Mesenchymal stem cell (in vitro differentiated cells and primary cell): Measurements from ENCODE around the gene TNRC6C.
"Not testable (repeated sequence)": the region's sequence is repeated elsewhere in the genome, so short reads cannot be mapped to it uniquely, and the experiment has no call there.

Source experiments
- DNase-seq: peaks from one replicate; pipeline ENCODE4 v3.0.0-alpha.2; 2013
- H2AFZ ChIP-seq: one replicate; pipeline ENCODE4 v1.6.1; 2013; ENCODE audit warnings: low read depth, mild to moderate bottlenecking, control low read depth, inconsistent platforms, low read length, moderate library complexity
- H2AK5ac ChIP-seq: 2 replicates; pipeline ENCODE4 v1.6.1; 2013; ENCODE audit warnings: low read length, moderate library complexity, mild to moderate bottlenecking, inconsistent platforms; ENCODE audit not compliant: severe bottlenecking
- H2BK120ac ChIP-seq: one replicate; pipeline ENCODE4 v1.6.1; 2013; ENCODE audit warnings: low read depth, mild to moderate bottlenecking, inconsistent platforms, low read length, moderate library complexity
- H2BK12ac ChIP-seq, 2 experiments: one replicate each; pipeline ENCODE4 v1.6.1; 2013; ENCODE audit warnings: inconsistent platforms in 2 of 2, low read length in 2 of 2, mild to moderate bottlenecking in 2 of 2, moderate library complexity in 2 of 2, control low read depth in 1 of 2
- H2BK15ac ChIP-seq: one replicate; pipeline ENCODE4 v1.6.1; 2013; ENCODE audit warnings: mild to moderate bottlenecking, low read depth, inconsistent platforms; ENCODE audit not compliant: poor library complexity, severe bottlenecking
- H2BK5ac ChIP-seq: 2 replicates; pipeline ENCODE4 v1.6.1; 2013; ENCODE audit warnings: low read depth, mild to moderate bottlenecking, low read length, control low read depth, inconsistent platforms; ENCODE audit not compliant: poor library complexity, severe bottlenecking
- H3K14ac ChIP-seq, 2 experiments: one replicate each; pipeline ENCODE4 v1.6.1; 2013; ENCODE audit warnings: inconsistent platforms in 2 of 2, low read length in 2 of 2, control low read depth in 1 of 2, mild to moderate bottlenecking in 1 of 2, moderate library complexity in 1 of 2
- H3K18ac ChIP-seq, 2 experiments: one replicate each; pipeline ENCODE4 v1.6.1; 2013; ENCODE audit warnings: inconsistent platforms in 2 of 2, low read length in 2 of 2, control low read depth in 1 of 2, low read depth in 1 of 2, mild to moderate bottlenecking in 1 of 2
- H3K23ac ChIP-seq, 2 experiments: one replicate each; pipeline ENCODE4 v1.6.1; 2013; ENCODE audit warnings: inconsistent platforms in 2 of 2, low read length in 2 of 2, mild to moderate bottlenecking in 2 of 2, moderate library complexity in 2 of 2, control low read depth in 1 of 2
- H3K27ac ChIP-seq: 2 replicates; pipeline ENCODE4 v1.5.1; 2013; ENCODE audit warnings: mild to moderate bottlenecking, moderate library complexity, low read length, control low read depth, inconsistent platforms; ENCODE audit not compliant: poor library complexity, severe bottlenecking
- H3K27me3 ChIP-seq, 2 experiments: 2 replicates each; pipeline versions ENCODE4 v1.6.1 to v1.7.0; 2013; ENCODE audit warnings: low read length in 2 of 2, mild to moderate bottlenecking in 2 of 2, moderate library complexity in 2 of 2, control low read depth in 1 of 2, inconsistent platforms in 1 of 2; ENCODE audit not compliant: control insufficient read depth in 1 of 2, insufficient read depth in 1 of 2
- H3K36me3 ChIP-seq, 2 experiments: 2 replicates each; pipeline versions ENCODE4 v1.6.1 to v1.7.0; 2013; ENCODE audit warnings: low read length in 2 of 2, control low read depth in 1 of 2, inconsistent platforms in 1 of 2, low read depth in 1 of 2, mild to moderate bottlenecking in 1 of 2; ENCODE audit not compliant: insufficient read depth in 2 of 2, control insufficient read depth in 1 of 2
- H3K4ac ChIP-seq, 2 experiments: one replicate each; pipeline ENCODE4 v1.6.1; 2013; ENCODE audit warnings: inconsistent platforms in 2 of 2, low read length in 2 of 2, mild to moderate bottlenecking in 2 of 2, moderate library complexity in 2 of 2, control low read depth in 1 of 2, low read depth in 1 of 2
- H3K4me1 ChIP-seq: 2 replicates; pipeline ENCODE4 v1.6.1; 2013; ENCODE audit warnings: low read depth, low read length, control low read depth; ENCODE audit not compliant: control insufficient read depth, insufficient read depth
- H3K4me2 ChIP-seq: 2 replicates; pipeline ENCODE4 v1.6.1; 2013; ENCODE audit warnings: low read length, mild to moderate bottlenecking, inconsistent platforms; ENCODE audit not compliant: poor library complexity, severe bottlenecking
- H3K4me3 ChIP-seq, 2 experiments: 2 replicates each; pipeline versions ENCODE4 v1.5.1 to v1.7.0; 2013; ENCODE audit warnings: low read length in 2 of 2, mild to moderate bottlenecking in 2 of 2, control low read depth in 1 of 2, low read depth in 1 of 2; ENCODE audit not compliant: insufficient read depth in 1 of 2
- H3K79me1 ChIP-seq: replicated peaks from 2 replicates; pipeline ENCODE4 v1.6.1; 2013; ENCODE audit warnings: mild to moderate bottlenecking, control low read depth, low read length, inconsistent platforms; ENCODE audit not compliant: poor library complexity, severe bottlenecking
- H3K9ac ChIP-seq: 2 replicates; pipeline ENCODE4 v1.7.0; 2013; ENCODE audit warnings: mild to moderate bottlenecking, low read length, moderate library complexity
- H3K9me3 ChIP-seq: 2 replicates; pipeline ENCODE4 v1.7.0; 2013; ENCODE audit warnings: mild to moderate bottlenecking, low read length; ENCODE audit not compliant: control insufficient read depth
- H4K8ac ChIP-seq: one replicate; pipeline ENCODE4 v1.6.1; 2013; ENCODE audit warnings: inconsistent platforms, mild to moderate bottlenecking, low read length, moderate library complexity
- H4K91ac ChIP-seq: one replicate; pipeline ENCODE4 v1.6.1; 2013; ENCODE audit warnings: mild to moderate bottlenecking, low read length, inconsistent platforms
- WGBS: methylation state at CpG from one replicate; pipeline ENCODE4 v1.1.7; 2013; ENCODE audit warnings: mixed read lengths; 5-methylcytosine and 5-hydroxymethylcytosine counted together

TNRC6C gene

DNA sequence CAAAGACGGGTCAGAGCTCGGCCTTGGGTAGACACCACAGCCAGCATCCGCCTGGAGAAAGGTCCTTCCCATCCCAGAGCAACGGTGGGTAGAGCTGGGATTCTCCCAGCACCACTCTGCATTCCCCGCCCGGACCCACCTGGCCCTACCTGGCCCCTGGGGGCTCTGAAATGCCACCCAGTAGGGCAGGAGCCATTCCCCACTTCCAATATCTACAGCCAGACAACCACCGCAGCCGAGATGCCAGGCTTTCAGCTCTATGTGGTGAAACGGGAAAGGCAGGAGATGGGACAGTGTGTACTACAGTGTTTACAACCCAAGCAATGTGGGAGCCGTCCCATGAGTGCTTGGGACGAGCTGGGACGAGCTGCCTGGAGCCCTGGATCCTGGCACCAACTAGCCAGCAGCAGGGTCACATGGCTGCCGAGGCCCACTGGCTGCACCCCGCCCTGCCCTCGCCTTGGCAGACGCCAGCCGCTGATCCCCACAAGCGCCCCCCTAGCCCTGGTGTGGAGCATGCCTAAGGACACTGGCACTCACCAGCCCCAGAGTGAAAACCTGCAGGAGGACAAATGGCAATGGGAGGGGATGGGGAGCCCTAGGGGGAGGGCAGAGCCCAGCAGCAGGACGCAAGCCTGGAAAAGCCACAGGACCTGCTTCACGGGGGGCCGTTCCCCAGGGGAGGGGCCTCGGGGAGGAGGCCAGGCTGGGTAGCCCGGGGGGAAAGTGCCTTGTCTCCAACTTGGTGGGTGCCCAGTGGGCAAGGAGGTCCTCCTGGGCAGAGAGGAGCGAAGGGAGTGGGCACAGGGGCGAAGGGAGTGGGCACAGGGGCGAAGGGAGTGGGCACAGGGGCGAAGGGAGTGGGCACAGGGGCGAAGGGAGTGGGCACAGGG, 156.6 kb downstream of the TNRC6C start:
- H2BK5ac ChIP-seq = no peak overlapping the region
- no peak overlapping the region for H4K91ac ChIP-seq
- DNase-seq = no peak
- H3K4ac ChIP-seq = no peak overlapping the region
- peak overlapping the region; percentile 49 for H2BK15ac ChIP-seq
- H3K27me3 ChIP-seq = peaks cover 0 to 48% of the 10 kb centered on the region in 2 experiments
- H3K79me1 ChIP-seq = peaks cover 2% of the 10 kb centered on the region
- H2AFZ ChIP-seq = no peak overlapping the region
- H3K9ac ChIP-seq = no peak overlapping the region
- no peak overlapping the region for H2BK12ac ChIP-seq
- WGBS = 96% methylated on average over 23 of the region's 28 CpGs
- no peaks in the 10 kb centered on the region for H3K9me3 ChIP-seq
- peaks cover 0 to 75% of the 10 kb centered on the region in 2 experiments for H3K36me3 ChIP-seq
- H3K4me2 ChIP-seq = no peak overlapping the region
- no peak overlapping the region for H3K18ac ChIP-seq
- H3K23ac ChIP-seq = no peak overlapping the region
- peaks cover 9% of the 10 kb centered on the region for H3K4me1 ChIP-seq
- no peak overlapping the region for H3K27ac ChIP-seq
- H2BK120ac ChIP-seq = no peak overlapping the region
- no peak overlapping the region for H3K14ac ChIP-seq
- H3K4me3 ChIP-seq = no peak overlapping the region
- H4K8ac ChIP-seq = no peak overlapping the region
- no peak overlapping the region for H2AK5ac ChIP-seq

DNA sequence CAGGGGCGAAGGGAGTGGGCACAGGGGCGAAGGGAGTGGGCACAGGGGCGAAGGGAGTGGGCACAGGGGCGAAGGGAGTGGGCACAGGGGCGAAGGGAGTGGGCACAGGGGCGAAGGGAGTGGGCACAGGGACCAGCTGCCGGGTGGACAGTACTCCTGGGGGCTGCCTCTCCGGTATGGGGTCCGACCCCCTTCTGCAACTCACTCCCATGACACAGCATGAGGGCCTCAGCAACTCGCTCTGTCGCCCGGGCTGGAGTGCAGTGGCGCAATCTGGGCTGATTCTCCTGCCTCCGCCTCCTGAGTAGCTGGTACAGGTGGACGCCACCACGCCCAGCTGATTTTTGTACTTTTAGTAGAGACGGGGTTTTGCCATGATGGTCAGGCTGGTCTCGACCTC, 157.3 kb downstream of the TNRC6C start:
- not testable (repeated sequence) for H2AK5ac ChIP-seq, H3K4ac ChIP-seq, H2BK5ac ChIP-seq, H3K9ac ChIP-seq, H3K14ac ChIP-seq, H4K8ac ChIP-seq, H2AFZ ChIP-seq, H3K4me2 ChIP-seq, H3K9me3 ChIP-seq, H3K23ac ChIP-seq, H2BK15ac ChIP-seq, H3K4me3 ChIP-seq, H3K27ac ChIP-seq, H2BK120ac ChIP-seq, H2BK12ac ChIP-seq, H3K79me1 ChIP-seq, H3K4me1 ChIP-seq, DNase-seq, H4K91ac ChIP-seq, H3K18ac ChIP-seq
- peaks cover 0 to 73% of the 10 kb centered on the region in 2 experiments for H3K36me3 ChIP-seq
- peaks cover 0 to 47% of the 10 kb centered on the region in 2 experiments for H3K27me3 ChIP-seq
- 97% methylated on average over 14 of the region's 18 CpGs for WGBS

- no peak overlapping the region for H3K9ac ChIP-seq
- no peak overlapping the region for H2AK5ac ChIP-seq
- no peak overlapping the region for H4K8ac ChIP-seq
- no peak overlapping the region for H3K18ac ChIP-seq
- H3K36me3 ChIP-seq = peaks cover 0 to 73% of the 10 kb centered on the region in 2 experiments
- H2BK15ac ChIP-seq = no peak overlapping the region
- no peak overlapping the region for H3K4me3 ChIP-seq
- H3K4me1 ChIP-seq = peaks cover 4% of the 10 kb centered on the region
- H2BK120ac ChIP-seq = no peak overlapping the region
- no peaks in the 10 kb centered on the region for H3K9me3 ChIP-seq
- peaks cover 0 to 41% of the 10 kb centered on the region in 2 experiments for H3K27me3 ChIP-seq
- peaks cover 5% of the 10 kb centered on the region for H3K79me1 ChIP-seq
- H3K4me2 ChIP-seq = no peak overlapping the region
- H4K91ac ChIP-seq = no peak overlapping the region
- H3K23ac ChIP-seq = no peak overlapping the region
- no peak overlapping the region for H3K14ac ChIP-seq
- H2AFZ ChIP-seq = no peak overlapping the region
- no peak overlapping the region for H2BK5ac ChIP-seq
- WGBS = 95% methylated on average over 9 of the region's 9 CpGs
- H3K4ac ChIP-seq = no peak overlapping the region
- H2BK12ac ChIP-seq = no peak overlapping the region
- DNase-seq = no peak
- H3K27ac ChIP-seq = no peak overlapping the region
Observed at GRCh38 chr17:78116411-78116810, 157.9 kb downstream of the TNRC6C start.

- WGBS = 91% methylated on average over 40 of the region's 41 CpGs
- H4K8ac ChIP-seq = no peak overlapping the region
- no peak overlapping the region for H2AK5ac ChIP-seq
- no peak overlapping the region for H3K27ac ChIP-seq
- H3K4me2 ChIP-seq = no peak overlapping the region
- no peak for DNase-seq
- no peak overlapping the region for H3K14ac ChIP-seq
- no peaks in the 10 kb centered on the region for H3K9me3 ChIP-seq
- peaks cover 0 to 73% of the 10 kb centered on the region in 2 experiments for H3K36me3 ChIP-seq
- H3K18ac ChIP-seq = no peak overlapping the region
- H3K4me3 ChIP-seq = no peak overlapping the region
- no peak overlapping the region for H2BK15ac ChIP-seq
- peaks cover 0 to 34% of the 10 kb centered on the region in 2 experiments for H3K27me3 ChIP-seq
- no peak overlapping the region for H2BK5ac ChIP-seq
- H3K23ac ChIP-seq = no peak overlapping the region
- H3K79me1 ChIP-seq = peaks cover 13% of the 10 kb centered on the region
- no peak overlapping the region for H2BK120ac ChIP-seq
- no peak overlapping the region for H3K9ac ChIP-seq
- H2AFZ ChIP-seq = no peak overlapping the region
- H3K4ac ChIP-seq = no peak overlapping the region
- peaks cover 6% of the 10 kb centered on the region for H3K4me1 ChIP-seq
- no peak overlapping the region for H2BK12ac ChIP-seq
- H4K91ac ChIP-seq = no peak overlapping the region
Observed at GRCh38 chr17:78117027-78117981, 158.8 kb downstream of the TNRC6C start.
